Smooth muscle cell of the pulmonary artery (primary cell): ENCODE data around the gene A1CF. TPM values are rescaled to one million over a fixed set of nuclear protein-coding genes. Genes with fewer than 3 reads are reported as not detected.

Experiments
- total RNA-seq: library from RNA; depleted of rRNA; stranded (reverse); fragments of >200 nt; gene quantifications from 2 replicates; pipeline ENCODE4 v1.2.3, GENCODE V29; 2014

Gene A1CF
- not detected in 2 replicates for total RNA-seq

GRCh38 chr10:50885097-50885859 lies at the start of gene A1CF:
Gene A1CF, minus strand, starts transcription at chr10:50885627. Its CDS starts 25,687 bp downstream, at chr10:50859940.

Other genes with a start within 250 kb of the A1CF start
- 2.2 and 2.3 TPM in 2 replicates for gene ASAH2B, start 145.7 kb downstream of the A1CF start, total RNA-seq
- gene PRKG1, start 188.9 kb upstream of the A1CF start, total RNA-seq = 27.2 and 52.2 TPM in 2 replicates